Measurements from ENCODE around the gene SRRD.

The SRRD gene

DNA sequence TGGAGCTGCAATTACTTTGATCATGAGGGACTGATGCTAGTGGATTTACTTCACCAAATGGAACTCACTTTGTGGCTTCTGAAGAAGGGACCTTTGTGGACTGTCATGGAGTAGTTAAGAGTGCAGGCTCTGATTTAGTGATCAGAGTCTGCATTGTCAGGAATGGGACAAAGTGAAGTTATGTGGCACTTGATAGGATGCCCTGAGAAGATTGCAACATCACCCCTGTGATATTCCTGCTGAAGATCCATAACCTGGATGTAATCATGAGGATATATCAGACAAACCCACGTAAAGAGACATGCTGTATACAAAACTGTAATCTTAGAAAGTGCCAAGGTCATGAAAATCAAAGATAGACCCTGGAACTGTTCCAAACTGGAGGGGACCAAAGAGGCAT is 30.2 kb downstream of the SRRD start:
- H3K4me3 ChIP-seq (ENCODE audit: low read depth, low read length), result peak overlapping the region; percentile 100; the same call in 1 of the 2 replicates
- ChIA-PET CTCF (interaction anchor here (0.7 to 6.3 kb wide), 4 partner anchors 8 to 151 kb away, joined by 3 to 39 read pairs (median 4); no protein-coding TSS in a partner anchor), POLR2A (interaction anchor here (1.1 kb wide), 1 partner anchor 159 kb away, joined by 3 read pairs; no protein-coding TSS in a partner anchor)
- TF ChIP-seq, protein P1, sequence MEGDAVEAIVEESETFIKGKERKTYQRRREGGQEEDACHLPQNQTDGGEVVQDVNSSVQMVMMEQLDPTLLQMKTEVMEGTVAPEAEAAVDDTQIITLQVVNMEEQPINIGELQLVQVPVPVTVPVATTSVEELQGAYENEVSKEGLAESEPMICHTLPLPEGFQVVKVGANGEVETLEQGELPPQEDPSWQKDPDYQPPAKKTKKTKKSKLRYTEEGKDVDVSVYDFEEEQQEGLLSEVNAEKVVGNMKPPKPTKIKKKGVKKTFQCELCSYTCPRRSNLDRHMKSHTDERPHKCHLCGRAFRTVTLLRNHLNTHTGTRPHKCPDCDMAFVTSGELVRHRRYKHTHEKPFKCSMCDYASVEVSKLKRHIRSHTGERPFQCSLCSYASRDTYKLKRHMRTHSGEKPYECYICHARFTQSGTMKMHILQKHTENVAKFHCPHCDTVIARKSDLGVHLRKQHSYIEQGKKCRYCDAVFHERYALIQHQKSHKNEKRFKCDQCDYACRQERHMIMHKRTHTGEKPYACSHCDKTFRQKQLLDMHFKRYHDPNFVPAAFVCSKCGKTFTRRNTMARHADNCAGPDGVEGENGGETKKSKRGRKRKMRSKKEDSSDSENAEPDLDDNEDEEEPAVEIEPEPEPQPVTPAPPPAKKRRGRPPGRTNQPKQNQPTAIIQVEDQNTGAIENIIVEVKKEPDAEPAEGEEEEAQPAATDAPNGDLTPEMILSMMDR (IDR thresholded peaks at IDR 0.05; ENCODE audit: insufficient read depth, low read length, missing control alignments), result no peak
- DNase-seq (ENCODE audit: low read depth, low spot score), result no peak

DNA sequence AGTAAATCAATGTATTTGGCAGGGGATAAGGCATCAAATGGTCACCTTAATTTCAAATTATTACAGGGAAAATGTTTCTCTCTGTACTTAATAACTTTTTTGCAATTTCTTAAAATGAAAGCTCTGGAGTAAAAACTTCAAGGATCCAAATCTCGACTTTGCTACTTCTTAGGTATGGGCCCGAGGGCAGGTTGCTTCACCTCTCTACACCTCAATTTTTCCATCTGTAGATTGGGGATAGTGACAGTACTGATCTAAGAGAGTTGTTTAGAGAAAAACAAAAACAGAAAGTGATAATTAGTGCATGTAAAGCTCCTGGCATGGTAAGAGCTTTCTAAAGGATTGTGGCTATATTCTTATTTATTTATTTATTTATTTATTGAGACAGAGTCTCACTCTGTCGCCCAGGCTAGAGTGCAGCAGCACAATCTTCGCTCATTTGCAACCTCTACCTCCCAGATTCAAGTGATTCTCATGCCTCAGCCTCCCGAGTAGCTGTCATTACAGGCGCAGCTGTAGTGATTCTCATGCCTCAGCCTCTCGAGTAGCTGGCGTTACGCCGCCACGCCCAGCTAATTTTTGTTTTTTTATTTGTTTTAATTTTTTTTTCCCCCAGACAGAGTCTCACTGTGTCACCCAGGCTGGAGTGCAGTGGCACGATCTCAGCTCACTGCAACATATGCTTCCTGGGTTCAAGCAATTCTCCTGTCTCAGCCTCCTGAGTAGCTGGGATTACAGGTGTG is 30.9 kb downstream of the SRRD start:
- ChIA-PET POLR2A (interaction anchor here (1.1 kb wide), 1 partner anchor 158 kb away, joined by 3 read pairs; no protein-coding TSS in a partner anchor), CTCF (interaction anchor here (0.8 to 6.3 kb wide), 2 partner anchors 12 to 150 kb away, joined by 3 to 39 read pairs; no protein-coding TSS in a partner anchor)
- TF ChIP-seq, protein P1 (IDR thresholded peaks at IDR 0.05; ENCODE audit: insufficient read depth, low read length, missing control alignments), result no peak
- H3K4me3 ChIP-seq (ENCODE audit: low read depth, low read length), result no peak overlapping the region
- no peak for DNase-seq (ENCODE audit: low read depth, low spot score)

DNA sequence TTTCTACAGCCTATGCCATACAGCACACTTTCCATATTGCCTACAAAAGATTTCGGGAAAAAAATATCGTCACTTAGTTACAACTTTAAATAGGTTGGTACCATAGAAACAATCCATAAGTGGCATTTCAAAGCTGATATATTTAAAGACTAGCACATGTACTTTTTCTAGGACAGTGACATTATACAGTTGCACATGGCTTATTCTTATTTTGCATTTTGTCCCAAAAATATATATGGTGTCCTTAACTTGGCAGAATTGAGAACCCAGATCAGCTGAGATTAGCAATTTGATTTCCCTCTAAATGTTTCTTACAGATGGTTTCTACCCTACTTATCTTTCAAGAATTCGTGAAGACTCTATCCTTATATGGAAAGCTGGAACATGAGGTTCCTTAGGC is 32.3 kb downstream of the SRRD start:
- DNase-seq (ENCODE audit: low read depth, low spot score), result no peak
- TF ChIP-seq, protein P1 (IDR thresholded peaks at IDR 0.05; ENCODE audit: insufficient read depth, low read length, missing control alignments), result no peak
- no peak overlapping the region for H3K4me3 ChIP-seq (ENCODE audit: low read depth, low read length)
- CTCF ChIA-PET, result interaction anchor here (1.1 to 6.3 kb wide), 2 partner anchors 13 to 151 kb away, joined by 4 to 39 read pairs; no protein-coding TSS in a partner anchor
- POLR2A ChIA-PET, result interaction anchor here (0.7 kb wide), 1 partner anchor 32 kb away, joined by 3 read pairs; the partner anchor contains the start of genes HPS4 and SRRD

DNA sequence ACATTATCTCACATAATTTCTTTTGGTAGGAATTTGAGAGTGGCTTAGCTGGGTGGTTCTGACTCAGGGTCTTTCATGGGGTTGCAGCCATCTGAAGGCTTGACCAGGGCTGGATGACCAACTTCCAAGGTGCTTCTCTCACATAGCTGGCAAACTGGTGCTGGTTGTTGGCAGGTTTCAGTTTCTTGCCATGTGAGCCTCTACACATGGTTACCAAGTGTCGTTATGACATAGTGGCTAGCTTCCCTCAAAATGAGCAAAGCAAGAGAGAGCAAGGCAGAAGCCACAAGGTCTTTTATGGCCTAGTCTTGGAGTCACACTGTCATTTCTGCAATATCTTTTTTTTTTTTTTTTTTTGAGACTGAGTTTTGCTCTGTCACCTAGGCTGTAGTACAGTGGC is 32.8 kb downstream of the SRRD start:
- no peak for DNase-seq (ENCODE audit: low read depth, low spot score)
- no peak overlapping the region for H3K4me3 ChIP-seq (ENCODE audit: low read depth, low read length)
- TF ChIP-seq, protein P1 (IDR thresholded peaks at IDR 0.05; ENCODE audit: insufficient read depth, low read length, missing control alignments), result no peak
- POLR2A ChIA-PET, result interaction anchor here (0.7 kb wide), 1 partner anchor 32 kb away, joined by 3 read pairs; the partner anchor contains the start of genes HPS4 and SRRD
- CTCF ChIA-PET, result interaction anchor here (1.1 to 6.3 kb wide), 2 partner anchors 14 to 152 kb away, joined by 4 to 39 read pairs; no protein-coding TSS in a partner anchor

DNA sequence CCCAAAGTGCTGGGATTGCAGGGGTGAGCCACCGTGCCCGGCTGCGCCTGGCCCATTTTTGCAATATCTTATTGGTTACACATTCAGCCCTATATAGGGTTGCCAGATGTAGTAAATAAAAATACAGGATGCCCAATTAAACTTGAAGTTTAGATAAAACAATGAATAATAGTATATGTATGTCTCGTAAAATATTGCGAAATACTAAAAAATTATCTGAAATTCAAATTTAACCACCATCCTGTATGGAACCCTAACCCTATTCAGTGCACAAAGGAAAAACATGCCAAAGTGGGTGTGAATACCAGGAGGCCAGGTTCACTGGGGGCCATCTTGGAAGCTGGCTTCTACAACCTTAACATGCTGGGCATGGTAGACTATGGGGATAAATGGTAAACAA is 33.8 kb downstream of the SRRD start:
- POLR2A ChIA-PET, result no interaction called here
- CTCF ChIA-PET, result interaction anchor here (1.2 to 1.7 kb wide), 5 partner anchors 13 to 155 kb away, joined by 3 to 5 read pairs (median 3); no protein-coding TSS in a partner anchor
- no peak overlapping the region for H3K4me3 ChIP-seq (ENCODE audit: low read depth, low read length)
- DNase-seq (ENCODE audit: low read depth, low spot score), result no peak
- TF ChIP-seq, protein P1 (IDR thresholded peaks at IDR 0.05; ENCODE audit: insufficient read depth, low read length, missing control alignments), result no peak

DNA sequence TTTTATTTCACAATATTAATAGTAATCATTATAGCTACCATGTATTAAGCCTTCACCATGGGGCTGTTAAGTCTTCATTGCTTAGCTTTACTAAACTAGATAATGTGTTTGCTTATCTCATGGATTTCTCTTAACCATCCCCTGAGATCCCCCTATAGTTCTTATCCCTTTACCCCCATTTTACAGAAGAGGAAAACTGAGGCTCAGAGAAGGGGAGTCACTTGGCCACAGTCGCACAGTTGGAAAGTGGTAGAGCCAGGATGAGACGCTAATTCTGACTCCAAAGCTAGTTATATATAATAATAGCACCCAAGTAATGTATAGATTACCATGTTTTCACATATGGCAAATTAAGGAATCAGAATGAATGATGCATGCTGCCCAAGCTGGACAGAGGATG is 38.3 kb downstream of the SRRD start:
- TF ChIP-seq, protein P1 (IDR thresholded peaks at IDR 0.05; ENCODE audit: insufficient read depth, low read length, missing control alignments), result no peak
- H3K4me3 ChIP-seq (ENCODE audit: low read depth, low read length), result no peak overlapping the region
- CTCF ChIA-PET, result interaction anchor here (1.4 kb wide), 1 partner anchor 9 kb away, joined by 4 read pairs; no protein-coding TSS in a partner anchor
- POLR2A ChIA-PET, result no interaction called here
- DNase-seq (ENCODE audit: low read depth, low spot score), result no peak

All from AG04449 (cell line).